ENCODE results near the gene HOXB7. TPM values are rescaled to one million over a fixed set of nuclear protein-coding genes. Genes with fewer than 3 reads are reported as not detected.

HOXB7 gene
- total and polyA plus RNA-seq, 9 donors = 0.23 to 6.9 (median 1.3) TPM

GRCh38 chr17:48559840-48560817, 50.7 kb downstream of the HOXB7 start:
- Histone ChIP-seq H3K27me3 (no peaks in the 10 kb centered on the region), H3K36me3 (no peaks in the 10 kb centered on the region), H3K9me3 (no peaks in the 10 kb centered on the region), H3K27ac (no peak overlapping the region), H3K4me1 (ENCODE audit: insufficient read depth) (no peaks in the 10 kb centered on the region), H3K4me3 (no peak overlapping the region)
- intact Hi-C loops (cut with DNase I) = no loop called here
- WGBS, 3 donors = 41 to 62% (median 46%) methylated on average over 14 of the region's 14 CpGs
- no peak for DNase-seq
- TF ChIP-seq CTCF (IDR thresholded peaks at IDR 0.05) (no peak), POLR2A (IDR thresholded peaks at IDR 0.05) (no peak), EP300 (IDR thresholded peaks at IDR 0.05) (no peak)

- Histone ChIP-seq H3K36me3 (no peaks in the 10 kb centered on the region), H3K4me3 (no peak overlapping the region), H3K27me3 (peaks cover 3% of the 10 kb centered on the region), H3K27ac (no peak overlapping the region), H3K9me3 (no peaks in the 10 kb centered on the region), H3K4me1 (ENCODE audit: insufficient read depth) (no peaks in the 10 kb centered on the region)
- WGBS, 3 donors = 55 to 79% (median 63%) methylated on average over 16 of the region's 16 CpGs
- DNase-seq = no peak
- TF ChIP-seq CTCF (IDR thresholded peaks at IDR 0.05) = no peak
- TF ChIP-seq EP300 (IDR thresholded peaks at IDR 0.05) = no peak
- TF ChIP-seq POLR2A (IDR thresholded peaks at IDR 0.05) = no peak
- intact Hi-C loops (cut with DNase I) = no loop called here
These were observed 51.5 kb downstream of the HOXB7 start for GRCh38 chr17:48559122-48559839.

GRCh38 chr17:48558831-48559121, 52.0 kb downstream of the HOXB7 start:
- no peaks in the 10 kb centered on the region for H3K9me3 ChIP-seq
- no peak for DNase-seq
- peaks cover 3% of the 10 kb centered on the region for H3K27me3 ChIP-seq
- H3K4me3 ChIP-seq = no peak overlapping the region
- intact Hi-C loops (cut with DNase I) = no loop called here
- no peaks in the 10 kb centered on the region for H3K36me3 ChIP-seq
- H3K27ac ChIP-seq = no peak overlapping the region
- H3K4me1 ChIP-seq (ENCODE audit: insufficient read depth) = no peaks in the 10 kb centered on the region
- WGBS, 3 donors = 63 to 83% (median 68%) methylated on average over 2 of the region's 2 CpGs
- TF ChIP-seq CTCF (IDR thresholded peaks at IDR 0.05) (no peak), EP300 (IDR thresholded peaks at IDR 0.05) (no peak), POLR2A (IDR thresholded peaks at IDR 0.05) (no peak)

- Histone ChIP-seq H3K9me3 (no peaks in the 10 kb centered on the region), H3K27ac (no peak overlapping the region), H3K4me1 (ENCODE audit: insufficient read depth) (no peaks in the 10 kb centered on the region), H3K4me3 (no peak overlapping the region), H3K36me3 (no peaks in the 10 kb centered on the region), H3K27me3 (peaks cover 3% of the 10 kb centered on the region)
- TF ChIP-seq EP300 (IDR thresholded peaks at IDR 0.05) (no peak), CTCF (IDR thresholded peaks at IDR 0.05) (no peak), POLR2A (IDR thresholded peaks at IDR 0.05) (no peak)
- WGBS, 3 donors = 49 to 75% (median 51%) methylated on average over 13 of the region's 13 CpGs
- DNase-seq = no peak
- intact Hi-C loops (cut with DNase I) = no loop called here
These were observed 52.6 kb downstream of the HOXB7 start for GRCh38 chr17:48558057-48558830.
